Liver (tissue), 9 donors: ENCODE measurements around the gene TXNDC12. TPM values are rescaled to one million over a fixed set of nuclear protein-coding genes. Genes with fewer than 3 reads are reported as not detected.

Source experiments
- DNase-seq: peaks from one replicate; pipeline ENCODE4 v3.0.0-alpha.2; 2017; ENCODE audit warnings: low spot score
- H3K27ac ChIP-seq, 2 donors: one replicate each; pipeline ENCODE4 v1.7.0; 2013; ENCODE audit warnings: inconsistent platforms in 2 of 2, low read length in 2 of 2, control low read depth in 1 of 2, low read depth in 1 of 2, mild to moderate bottlenecking in 1 of 2
- H3K27me3 ChIP-seq, 4 donors: one replicate each; pipeline versions ENCODE4 v1.6.1 to v1.7.0; 2013; ENCODE audit warnings: low read length in 3 of 4, inconsistent platforms in 1 of 4, mild to moderate bottlenecking in 1 of 4, moderate library complexity in 1 of 4; ENCODE audit not compliant: control insufficient read depth in 4 of 4, insufficient read depth in 4 of 4
- H3K36me3 ChIP-seq, 4 donors: one replicate each; pipeline versions ENCODE4 v1.6.1 to v1.7.0; 2013; ENCODE audit warnings: low read length in 3 of 4, mild to moderate bottlenecking in 3 of 4, low read depth in 1 of 4, moderate library complexity in 1 of 4; ENCODE audit not compliant: control insufficient read depth in 4 of 4, insufficient read depth in 3 of 4
- H3K4me1 ChIP-seq, 4 donors: one replicate each; pipeline versions ENCODE4 v1.6.1 to v1.7.0; 2013; ENCODE audit warnings: low read length in 3 of 4, mild to moderate bottlenecking in 3 of 4, moderate library complexity in 1 of 4; ENCODE audit not compliant: control insufficient read depth in 4 of 4, insufficient read depth in 4 of 4
- H3K4me3 ChIP-seq, 3 donors: one replicate each; pipeline versions ENCODE4 v1.6.1 to v1.7.0; 2013; ENCODE audit warnings: low read length in 3 of 3, control low read depth in 1 of 3, low read depth in 1 of 3, mild to moderate bottlenecking in 1 of 3
- H3K9ac ChIP-seq, 2 donors: one replicate each; pipeline ENCODE4 v1.7.0; 2013; ENCODE audit warnings: low read length in 2 of 2, mild to moderate bottlenecking in 2 of 2, moderate library complexity in 2 of 2, control low read depth in 1 of 2, low read depth in 1 of 2
- H3K9me3 ChIP-seq, 4 donors: one replicate each; pipeline versions ENCODE4 v1.6.1 to v1.7.0; 2013; ENCODE audit warnings: low read length in 3 of 4; ENCODE audit not compliant: control insufficient read depth in 4 of 4
- EGR1 ChIP-seq, 2 donors: IDR thresholded peaks; 2 replicates each; pipeline ENCODE4 v1.6.1; 2016 to 2018; ENCODE audit warnings: antibody characterized with exemption in 2 of 2, low read depth in 2 of 2
- FOXA1 ChIP-seq: IDR thresholded peaks from 2 replicates; pipeline ENCODE4 v1.6.1; 2016; ENCODE audit warnings: antibody characterized with exemption
- FOXA2 ChIP-seq: IDR thresholded peaks from 2 replicates; pipeline ENCODE4 v1.6.1; 2016; ENCODE audit warnings: antibody characterized with exemption
- HNF4A ChIP-seq, 2 donors: conservative IDR thresholded peaks; 2 replicates each; pipeline ENCODE4 v1.6.1; 2016; ENCODE audit warnings: antibody characterized with exemption in 2 of 2, mild to moderate bottlenecking in 2 of 2
- JUND ChIP-seq, 2 donors: IDR thresholded peaks; 2 replicates each; pipeline ENCODE4 v1.6.1; 2016; ENCODE audit warnings: antibody characterized with exemption in 2 of 2
- NR2F2 ChIP-seq: IDR thresholded peaks from 2 replicates; pipeline ENCODE4 v1.6.1; 2016; ENCODE audit warnings: antibody characterized with exemption
- RAD21 ChIP-seq, 2 donors: IDR thresholded peaks; 2 replicates each; pipeline ENCODE4 v1.6.1; 2016; ENCODE audit warnings: antibody characterized with exemption in 2 of 2, mild to moderate bottlenecking in 2 of 2
- SP1 ChIP-seq: IDR thresholded peaks from 2 replicates; pipeline ENCODE4 v1.6.1; 2018; ENCODE audit warnings: antibody characterized with exemption, mild to moderate bottlenecking
- TAF1 ChIP-seq: conservative IDR thresholded peaks from 2 replicates; pipeline ENCODE4 v1.6.1; 2016; ENCODE audit warnings: antibody characterized with exemption, mild to moderate bottlenecking
- YY1 ChIP-seq: IDR thresholded peaks from 2 replicates; pipeline ENCODE4 v1.6.1; 2016; ENCODE audit warnings: antibody characterized with exemption, mild to moderate bottlenecking
- WGBS: extraction: QIAGEN DNeasy Blood & Tissue Kit; methylation state at CpG from one replicate; pipeline ENCODE4 v1.1.7; 2013; 5-methylcytosine and 5-hydroxymethylcytosine counted together
- polyA plus RNA-seq, 2 donors: library from polyadenylated mRNA; stranded (reverse) in 1 of 2; unstranded in 1 of 2; fragments of 200-250 nt in 1 of 2; fragments of >200 nt in 1 of 2; fragmentation: Nextera tagmentation in 1 of 2; extraction: Ambion mirVana in 1 of 2; gene quantifications; one replicate each; pipeline versions ENCODE4 v1.2.1 to v1.2.3, GENCODE V29; 2013 to 2015
- total RNA-seq, 2 donors: library from RNA; depleted of rRNA; stranded (reverse); fragments of >200 nt; gene quantifications; one replicate each; pipeline ENCODE4 v1.2.3, GENCODE V29; 2014
- TF ChIP-seq, protein P1 (sequence below): IDR thresholded peaks from 2 replicates; pipeline ENCODE4 v1.6.1; 2016; ENCODE audit warnings: antibody characterized with exemption
- TF ChIP-seq, protein P2 (sequence below): IDR thresholded peaks from 2 replicates; pipeline ENCODE4 v1.6.1; 2016; ENCODE audit warnings: antibody characterized with exemption, mild to moderate bottlenecking
- TF ChIP-seq, protein P3 (sequence below): IDR thresholded peaks from 2 replicates; pipeline ENCODE4 v1.6.1; 2016; ENCODE audit warnings: antibody characterized with exemption
- donor health status: healthy.
- donor health status: healthy.
- donor health status: healthy.
- donor health status: healthy.
- donor health status: healthy.

The TXNDC12 gene
- total and polyA plus RNA-seq, 4 donors = 17.5 to 35.8 (median 20.7) TPM

DNA sequence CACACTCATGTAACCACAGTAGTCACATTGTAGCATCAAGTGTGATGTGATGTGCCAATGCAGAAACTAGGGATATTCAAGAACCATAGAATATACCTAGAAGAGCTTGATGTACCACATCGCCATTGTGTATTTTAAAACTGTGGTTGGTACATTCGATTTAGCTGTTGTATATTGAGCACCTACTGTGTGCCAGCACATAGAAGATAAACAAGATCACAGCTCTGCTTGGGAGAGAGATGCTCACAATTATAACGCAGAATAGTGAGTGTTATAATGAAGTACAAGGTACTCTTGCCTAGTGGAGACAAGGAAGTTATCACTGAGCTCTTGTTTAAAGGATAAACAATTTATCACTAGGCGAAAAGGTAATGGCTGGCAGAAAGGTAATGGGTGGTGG lies 5.8 kb upstream of the TXNDC12 start (continued):
- no peak for TF ChIP-seq JUND (IDR thresholded peaks at IDR 0.05)

DNA sequence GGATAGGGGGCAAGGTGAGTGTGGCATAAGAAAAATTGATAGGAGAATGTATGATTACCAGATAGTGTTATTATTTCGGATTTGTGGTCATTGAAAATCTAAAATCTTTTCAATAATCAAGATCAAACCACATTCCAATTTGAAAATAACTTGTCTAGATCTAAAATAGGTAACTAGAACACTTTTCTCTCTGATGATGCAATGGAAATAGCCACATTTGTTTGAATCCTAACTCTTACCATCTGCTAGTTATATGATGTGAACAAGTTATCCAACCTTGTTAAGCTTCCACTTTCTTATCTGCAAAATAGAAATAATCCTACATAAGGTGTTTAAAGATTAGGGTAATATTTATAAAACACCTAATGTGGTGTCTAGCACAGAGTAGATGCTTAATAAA lies 4.9 kb upstream of the TXNDC12 start:
- peaks cover 3 to 25% (median 18%) of the 10 kb centered on the region in 4 donors for H3K36me3 ChIP-seq

DNA sequence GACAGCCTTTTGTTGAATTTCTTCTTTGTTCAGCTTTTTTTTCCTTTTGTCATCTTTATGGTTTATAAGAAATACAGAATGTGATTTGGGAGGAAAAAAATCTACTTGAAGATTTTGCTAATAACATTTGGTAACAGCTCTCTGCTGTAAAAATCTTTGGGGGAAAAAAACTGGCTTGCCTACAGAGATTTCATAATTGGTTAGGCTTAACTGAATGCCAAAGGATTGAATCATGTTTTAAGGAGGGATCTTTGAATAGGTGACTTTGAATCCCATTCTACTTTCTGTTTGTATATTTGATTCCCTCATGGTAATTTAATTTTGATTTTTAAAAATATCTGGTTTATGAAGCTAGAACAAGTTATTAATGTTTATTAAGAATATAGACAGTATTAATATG lies 4.3 kb upstream of the TXNDC12 start:
- Histone ChIP-seq H3K36me3 (peaks cover 3 to 21% (median 15%) of the 10 kb centered on the region in 4 donors), H3K9me3 (no peaks in the 10 kb centered on the region), H3K4me3 (no peak overlapping the region), H3K27ac (no peak overlapping the region), H3K4me1 (peaks cover 0 to 24% (median 16%) of the 10 kb centered on the region in 4 donors), H3K27me3 (no peaks in the 10 kb centered on the region), H3K9ac (no peak overlapping the region)
- TF ChIP-seq HNF4A (conservative IDR thresholded peaks at IDR 0.05) = no peak
- TF ChIP-seq NR2F2 = no peak
- TF ChIP-seq, protein P1, sequence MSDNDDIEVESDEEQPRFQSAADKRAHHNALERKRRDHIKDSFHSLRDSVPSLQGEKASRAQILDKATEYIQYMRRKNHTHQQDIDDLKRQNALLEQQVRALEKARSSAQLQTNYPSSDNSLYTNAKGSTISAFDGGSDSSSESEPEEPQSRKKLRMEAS = no peak
- no peak for TF ChIP-seq RAD21 (IDR thresholded peaks at IDR 0.05)
- no peak for TF ChIP-seq SP1
- TF ChIP-seq FOXA2 = no peak
- TF ChIP-seq TAF1 = no peak
- TF ChIP-seq, protein P2, sequence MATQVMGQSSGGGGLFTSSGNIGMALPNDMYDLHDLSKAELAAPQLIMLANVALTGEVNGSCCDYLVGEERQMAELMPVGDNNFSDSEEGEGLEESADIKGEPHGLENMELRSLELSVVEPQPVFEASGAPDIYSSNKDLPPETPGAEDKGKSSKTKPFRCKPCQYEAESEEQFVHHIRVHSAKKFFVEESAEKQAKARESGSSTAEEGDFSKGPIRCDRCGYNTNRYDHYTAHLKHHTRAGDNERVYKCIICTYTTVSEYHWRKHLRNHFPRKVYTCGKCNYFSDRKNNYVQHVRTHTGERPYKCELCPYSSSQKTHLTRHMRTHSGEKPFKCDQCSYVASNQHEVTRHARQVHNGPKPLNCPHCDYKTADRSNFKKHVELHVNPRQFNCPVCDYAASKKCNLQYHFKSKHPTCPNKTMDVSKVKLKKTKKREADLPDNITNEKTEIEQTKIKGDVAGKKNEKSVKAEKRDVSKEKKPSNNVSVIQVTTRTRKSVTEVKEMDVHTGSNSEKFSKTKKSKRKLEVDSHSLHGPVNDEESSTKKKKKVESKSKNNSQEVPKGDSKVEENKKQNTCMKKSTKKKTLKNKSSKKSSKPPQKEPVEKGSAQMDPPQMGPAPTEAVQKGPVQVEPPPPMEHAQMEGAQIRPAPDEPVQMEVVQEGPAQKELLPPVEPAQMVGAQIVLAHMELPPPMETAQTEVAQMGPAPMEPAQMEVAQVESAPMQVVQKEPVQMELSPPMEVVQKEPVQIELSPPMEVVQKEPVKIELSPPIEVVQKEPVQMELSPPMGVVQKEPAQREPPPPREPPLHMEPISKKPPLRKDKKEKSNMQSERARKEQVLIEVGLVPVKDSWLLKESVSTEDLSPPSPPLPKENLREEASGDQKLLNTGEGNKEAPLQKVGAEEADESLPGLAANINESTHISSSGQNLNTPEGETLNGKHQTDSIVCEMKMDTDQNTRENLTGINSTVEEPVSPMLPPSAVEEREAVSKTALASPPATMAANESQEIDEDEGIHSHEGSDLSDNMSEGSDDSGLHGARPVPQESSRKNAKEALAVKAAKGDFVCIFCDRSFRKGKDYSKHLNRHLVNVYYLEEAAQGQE = no peak
- no peak for TF ChIP-seq YY1
- no peak for DNase-seq

More for the DNA sequence above, 4.9 kb upstream of the TXNDC12 start:
- Histone ChIP-seq H3K9ac (no peak overlapping the region), H3K27me3 (no peaks in the 10 kb centered on the region), H3K9me3 (no peaks in the 10 kb centered on the region), H3K4me1 (peaks cover 0 to 21% (median 14%) of the 10 kb centered on the region in 4 donors), H3K4me3 (no peak overlapping the region), H3K27ac (no peak overlapping the region)
- no peak for DNase-seq
- WGBS = 99% methylated on average over 1 of the region's 1 CpG
- TF ChIP-seq HNF4A (conservative IDR thresholded peaks at IDR 0.05) = no peak
- no peak for TF ChIP-seq EGR1 (IDR thresholded peaks at IDR 0.05; ENCODE audit: low read depth in 2 of 2)
- no peak for TF ChIP-seq FOXA1
- TF ChIP-seq TAF1 = no peak
- TF ChIP-seq, protein P2 = no peak
- no peak for TF ChIP-seq NR2F2
- TF ChIP-seq, protein P3, sequence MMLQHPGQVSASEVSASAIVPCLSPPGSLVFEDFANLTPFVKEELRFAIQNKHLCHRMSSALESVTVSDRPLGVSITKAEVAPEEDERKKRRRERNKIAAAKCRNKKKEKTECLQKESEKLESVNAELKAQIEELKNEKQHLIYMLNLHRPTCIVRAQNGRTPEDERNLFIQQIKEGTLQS = no peak
- no peak for TF ChIP-seq RAD21 (IDR thresholded peaks at IDR 0.05)
- TF ChIP-seq JUND (IDR thresholded peaks at IDR 0.05) = no peak
